ENCODE measurements around the gene LNX2.

The LNX2 gene

GRCh38 chr13:27620377-27621115 lies at the start of gene LNX2:
TSS of gene LNX2 (minus strand) at chr13:27620529. CDS start at chr13:27581703, 38,826 bp downstream.
- DNase-seq: peak; percentile 61 to 99 (median 96)

- no peak for DNase-seq
These were observed 47.6 kb upstream of the LNX2 start for GRCh38 chr13:27667946-27668345.

- peak in 7 of 56 donors; percentile 3 to 20 (median 6) for DNase-seq
These were observed 46.6 kb upstream of the LNX2 start for GRCh38 chr13:27666951-27667350.

- no peak for DNase-seq
These were observed 45.4 kb upstream of the LNX2 start for GRCh38 chr13:27665761-27666160.

- DNase-seq: no peak
These were observed 45.0 kb upstream of the LNX2 start for GRCh38 chr13:27665333-27665732.

- DNase-seq: no peak
These were observed 43.6 kb upstream of the LNX2 start for GRCh38 chr13:27663947-27664346.

GRCh38 chr13:27662738-27663470 lies 42.6 kb upstream of the LNX2 start:
- DNase-seq: no peak

- no peak for DNase-seq
These were observed 40.7 kb upstream of the LNX2 start for GRCh38 chr13:27661017-27661416.

- DNase-seq: no peak
These were observed 40.2 kb upstream of the LNX2 start for GRCh38 chr13:27660511-27660910.

GRCh38 chr13:27659145-27659865 lies 39.0 kb upstream of the LNX2 start:
- DNase-seq: no peak

- no peak for DNase-seq
These were observed 38.2 kb upstream of the LNX2 start for GRCh38 chr13:27658546-27658945.

GRCh38 chr13:27657724-27658123 lies 37.4 kb upstream of the LNX2 start:
- DNase-seq: no peak

- DNase-seq: no peak
These were observed 34.5 kb upstream of the LNX2 start for GRCh38 chr13:27654816-27655215.

GRCh38 chr13:27654059-27654458 lies 33.7 kb upstream of the LNX2 start:
- DNase-seq: no peak

GRCh38 chr13:27650312-27650711 lies 30.0 kb upstream of the LNX2 start:
- DNase-seq: no peak

- DNase-seq: no peak
These were observed 24.0 kb upstream of the LNX2 start for GRCh38 chr13:27644302-27644701.

GRCh38 chr13:27643334-27644132 lies 23.2 kb upstream of the LNX2 start:
- DNase-seq: no peak

GRCh38 chr13:27641711-27642502 lies 21.6 kb upstream of the LNX2 start:
- no peak for DNase-seq

GRCh38 chr13:27639186-27639585 lies 18.9 kb upstream of the LNX2 start:
- no peak for DNase-seq

- peak in 3 of 56 donors; percentile 1 to 28 (median 6) for DNase-seq
These were observed 18.2 kb upstream of the LNX2 start for GRCh38 chr13:27638521-27638920.

Data from nucleus accumbens (tissue), 56 donors.